GM23338 (cell line): ENCODE results near the gene XYLT1.

Experiments used
- CREB1 ChIP-seq: fragments of 250-450 bp; sonication (Bioruptor Pico); IDR thresholded peaks from 2 replicates; pipeline ENCODE4 v1.5.0; 2020; ENCODE audit warnings: low read depth, mild to moderate bottlenecking, moderate library complexity
- CTCF ChIP-seq, 2 experiments: fragments of 200-600 bp in 1 of 2; sonication (generic) in 1 of 2; conservative IDR thresholded peaks; 2 replicates each; pipeline versions ENCODE4 v1.5.1 to v1.6.1; 2016 to 2017; ENCODE audit warnings: antibody characterized with exemption in 2 of 2, low read depth in 2 of 2, mild to moderate bottlenecking in 2 of 2, moderate library complexity in 1 of 2
- ETS1 ChIP-seq: IDR thresholded peaks from 2 replicates; pipeline ENCODE4 v1.6.1; 2016; ENCODE audit warnings: antibody characterized with exemption
- EZH2 ChIP-seq: fragments of 200-600 bp; sonication (generic); IDR thresholded peaks from one replicate; pipeline ENCODE4 v1.8.0; 2017; ENCODE audit warnings: antibody characterized with exemption, mild to moderate bottlenecking, low read depth; ENCODE audit not compliant: unreplicated experiment
- EZH2phosphoT487 ChIP-seq: fragments of 200-600 bp; sonication (generic); IDR thresholded peaks from one replicate; pipeline ENCODE4 v1.8.1; 2018; ENCODE audit warnings: antibody characterized with exemption; ENCODE audit not compliant: unreplicated experiment
- JUNB ChIP-seq: IDR thresholded peaks from one replicate; pipeline ENCODE4 v1.6.1; 2016; ENCODE audit warnings: antibody characterized with exemption; ENCODE audit not compliant: unreplicated experiment
- NANOG ChIP-seq: IDR thresholded peaks from 2 replicates; pipeline ENCODE4 v1.6.1; 2016; ENCODE audit warnings: antibody characterized with exemption, borderline replicate concordance
- POLR2AphosphoS5 ChIP-seq: IDR thresholded peaks from 2 replicates; pipeline ENCODE4 v1.6.1; 2016; ENCODE audit warnings: antibody characterized with exemption, low read depth
- REST ChIP-seq: IDR thresholded peaks from one replicate; pipeline ENCODE4 v1.6.1; 2018; ENCODE audit warnings: antibody characterized with exemption; ENCODE audit not compliant: unreplicated experiment
- STAT1 ChIP-seq: IDR thresholded peaks from one replicate; pipeline ENCODE4 v1.6.1; 2016; ENCODE audit warnings: antibody characterized with exemption; ENCODE audit not compliant: unreplicated experiment
- ZNF331 ChIP-seq: fragments of 250-450 bp; sonication (Bioruptor Pico); IDR thresholded peaks from 2 replicates; pipeline ENCODE4 v1.5.0; 2020; ENCODE audit warnings: low read depth, mild to moderate bottlenecking, moderate library complexity

- TF ChIP-seq CTCF (conservative IDR thresholded peaks at IDR 0.05; ENCODE audit: low read depth in 2 of 2): no peak
- no peak for TF ChIP-seq EZH2phosphoT487
- no peak for TF ChIP-seq POLR2AphosphoS5
- no peak for TF ChIP-seq REST
- TF ChIP-seq ZNF331: no peak
- no peak for TF ChIP-seq EZH2
- no peak for TF ChIP-seq ETS1
- TF ChIP-seq CREB1: no peak
- TF ChIP-seq STAT1: no peak
- no peak for TF ChIP-seq JUNB
- TF ChIP-seq NANOG: no peak
These were observed 199.1 kb downstream of the XYLT1 start for GRCh38 chr16:17271687-17272086.
